HEK293T (cell line): Measurements from ENCODE around the gene DAPK1.

Source experiments
- ARNT ChIP-seq: fragments of 450-650 bp; IDR thresholded peaks from 2 replicates; pipeline ENCODE4 v1.6.1; 2017; ENCODE audit warnings: mild to moderate bottlenecking
- BHLHE40 ChIP-seq: fragments of 450-650 bp; IDR thresholded peaks from 2 replicates; pipeline ENCODE4 v1.6.1; 2016; ENCODE audit warnings: mild to moderate bottlenecking, moderate library complexity, borderline replicate concordance
- CTBP1 ChIP-seq: fragments of 450-650 bp; IDR thresholded peaks from 2 replicates; pipeline ENCODE4 v1.6.1; 2016; ENCODE audit warnings: borderline replicate concordance
- ELF4 ChIP-seq: fragments of 450-650 bp; IDR thresholded peaks from 2 replicates; pipeline ENCODE4 v1.6.1; 2017; ENCODE audit warnings: antibody characterized with exemption
- FOXA1 ChIP-seq: fragments of 450-650 bp; IDR thresholded peaks from 2 replicates; pipeline ENCODE4 v1.6.1; 2016; ENCODE audit warnings: mild to moderate bottlenecking
- FOXK2 ChIP-seq: fragments of 450-650 bp; IDR thresholded peaks from 2 replicates; pipeline ENCODE4 v1.6.1; 2016; ENCODE audit warnings: mild to moderate bottlenecking
- FOXM1 ChIP-seq: fragments of 450-650 bp; IDR thresholded peaks from 2 replicates; pipeline ENCODE4 v1.6.1; 2017; ENCODE audit warnings: mild to moderate bottlenecking, borderline replicate concordance
- HDGF ChIP-seq: fragments of 450-650 bp; IDR thresholded peaks from 2 replicates; pipeline ENCODE4 v1.6.1; 2017; ENCODE audit warnings: antibody characterized with exemption, borderline replicate concordance
- L3MBTL2 ChIP-seq: fragments of 450-650 bp; conservative IDR thresholded peaks from 2 replicates; pipeline ENCODE4 v1.6.1; 2016; ENCODE audit warnings: mild to moderate bottlenecking
- NFRKB ChIP-seq: fragments of 450-650 bp; IDR thresholded peaks from 2 replicates; pipeline ENCODE4 v1.6.1; 2016; ENCODE audit warnings: mild to moderate bottlenecking, moderate library complexity
- PKNOX1 ChIP-seq: fragments of 450-650 bp; IDR thresholded peaks from 2 replicates; pipeline ENCODE4 v1.6.1; 2016
- SP1 ChIP-seq: fragments of 450-650 bp; IDR thresholded peaks from 2 replicates; pipeline ENCODE4 v1.6.1; 2017
- TARDBP ChIP-seq: fragments of 450-650 bp; IDR thresholded peaks from 2 replicates; pipeline ENCODE4 v1.6.1; 2016
- ZNF384 ChIP-seq: fragments of 450-650 bp; IDR thresholded peaks from 2 replicates; pipeline ENCODE4 v1.6.1; 2016

- TF ChIP-seq SP1 = no peak
- no peak for TF ChIP-seq BHLHE40
- no peak for TF ChIP-seq L3MBTL2
- TF ChIP-seq PKNOX1 = no peak
- no peak for TF ChIP-seq ARNT
- no peak for TF ChIP-seq FOXK2
- no peak for TF ChIP-seq HDGF
- TF ChIP-seq FOXM1 = no peak
- no peak for TF ChIP-seq FOXA1
- TF ChIP-seq TARDBP = no peak
- TF ChIP-seq ZNF384 = no peak
- no peak for TF ChIP-seq NFRKB
- no peak for TF ChIP-seq CTBP1
- no peak for TF ChIP-seq ELF4
Observed at GRCh38 chr9:87718852-87719612, 221.4 kb downstream of the DAPK1 start.
